ENCODE measurements around the gene FOXA3. TPM values are rescaled to one million over a fixed set of nuclear protein-coding genes. Genes with fewer than 3 reads are reported as not detected.

The FOXA3 gene
- total RNA-seq, 1 donor from 2014 or later: 0.68 TPM

DNA sequence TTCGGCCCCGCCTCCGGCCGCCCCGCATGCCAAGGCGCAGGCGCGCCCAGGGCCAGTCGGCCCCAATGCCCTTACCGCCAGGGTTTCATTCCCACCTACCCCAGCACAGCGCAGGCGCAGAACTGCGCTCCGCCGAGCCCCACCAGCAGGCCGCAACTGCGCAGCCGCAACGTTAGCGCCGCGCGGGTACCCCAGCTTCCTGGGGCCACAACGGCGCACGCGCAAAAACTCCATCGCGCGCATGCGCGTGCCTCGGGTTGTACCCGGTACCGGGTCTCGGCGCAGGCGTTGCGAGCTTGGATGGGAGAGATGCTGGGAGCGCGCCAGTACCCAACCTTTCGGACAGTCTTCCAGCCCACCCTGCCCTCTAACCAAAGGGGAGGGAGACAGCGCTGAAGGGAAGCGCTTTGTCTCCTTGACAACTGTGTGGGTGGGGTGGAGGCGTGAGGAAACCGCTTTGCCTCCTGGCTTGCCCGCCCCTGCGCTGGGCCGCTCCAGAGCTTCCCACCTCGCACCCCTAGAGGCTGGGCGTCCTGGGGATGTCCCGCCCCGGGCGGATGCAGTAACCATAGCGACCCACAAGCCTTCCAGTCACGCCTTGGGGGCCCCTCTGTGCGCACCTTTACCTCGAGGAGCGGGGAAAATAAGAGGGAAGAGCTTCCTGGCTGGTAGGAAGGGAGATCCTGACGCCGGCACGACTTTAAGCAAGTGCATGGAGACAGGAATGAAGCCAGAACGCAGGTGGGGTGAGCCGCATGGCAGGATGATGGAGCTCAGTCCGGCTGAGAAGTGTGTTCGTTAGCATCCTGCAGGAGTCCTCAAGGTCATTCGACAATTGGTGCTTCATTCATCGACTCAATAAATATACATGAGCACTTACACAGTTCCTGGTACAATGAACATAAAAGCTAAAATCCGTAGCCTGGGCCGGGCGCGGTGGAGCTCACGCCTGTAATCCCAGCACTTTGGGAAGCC, 38.8 kb downstream of the FOXA3 start:
- Histone ChIP-seq H3K36me3 (peaks cover 27% of the 10 kb centered on the region), H3K27ac (peak overlapping the region; percentile 74), H3K9me3 (no peaks in the 10 kb centered on the region), H3K27me3 (ENCODE audit: low read depth) (no peaks in the 10 kb centered on the region), H3K4me3 (peak overlapping the region; percentile 85), H3K4me1 (peaks cover 19% of the 10 kb centered on the region)
- TF ChIP-seq CTCF (IDR thresholded peaks at IDR 0.05): no peak
- DNase-seq (peak; percentile 99), ATAC-seq (peak; percentile 97 to 98)
- intact Hi-C loops (cut with DNase I): no loop called here

DNA sequence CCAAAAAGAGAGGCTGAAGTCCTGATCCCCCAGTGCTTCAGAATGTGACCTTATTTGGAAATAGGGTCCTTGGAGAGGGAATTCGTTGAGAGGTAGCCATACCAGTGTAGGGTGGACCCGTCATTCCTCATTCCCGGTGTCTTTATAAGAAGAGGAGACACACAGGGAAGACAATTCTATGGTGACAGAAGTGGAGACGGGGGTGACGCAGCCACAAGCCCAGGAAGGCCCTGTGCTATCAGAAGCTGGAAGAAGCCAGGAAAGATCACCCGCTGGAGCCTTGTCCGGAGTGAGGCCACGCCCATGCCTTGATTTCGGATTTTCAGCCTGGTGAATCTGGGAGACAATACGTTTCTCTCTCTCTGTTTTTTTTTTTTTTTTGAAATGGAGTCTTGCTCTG, 40.9 kb downstream of the FOXA3 start:
- H3K9me3 ChIP-seq: no peaks in the 10 kb centered on the region
- H3K4me3 ChIP-seq: no peak overlapping the region
- intact Hi-C loops (cut with DNase I): no loop called here
- no peak overlapping the region for H3K27ac ChIP-seq
- no peak for ATAC-seq
- peaks cover 19% of the 10 kb centered on the region for H3K4me1 ChIP-seq
- no peak for TF ChIP-seq CTCF (IDR thresholded peaks at IDR 0.05)
- H3K27me3 ChIP-seq (ENCODE audit: low read depth): no peaks in the 10 kb centered on the region
- peaks cover 7% of the 10 kb centered on the region for H3K36me3 ChIP-seq
- DNase-seq: no peak

DNA sequence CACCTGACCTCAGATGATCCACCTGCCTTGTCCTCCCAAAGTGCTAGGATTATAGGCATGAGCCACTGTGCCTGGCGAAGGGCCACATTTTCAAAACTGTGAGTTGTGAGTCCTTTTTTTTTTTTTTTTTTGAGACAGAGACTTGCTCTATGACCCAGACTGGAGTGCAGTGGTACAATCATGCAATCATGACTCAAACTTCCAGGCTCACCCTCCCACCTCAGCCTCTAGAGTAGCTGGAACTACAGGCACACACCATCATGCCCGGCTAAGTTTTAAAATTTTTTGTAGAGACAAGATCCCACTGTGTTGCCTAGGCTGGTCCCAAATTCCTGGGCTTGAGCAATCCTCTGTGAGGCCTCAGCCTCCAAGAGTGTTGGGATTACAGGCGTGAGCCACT, 42.1 kb downstream of the FOXA3 start:
- H3K27ac ChIP-seq: no peak overlapping the region
- no peaks in the 10 kb centered on the region for H3K27me3 ChIP-seq (ENCODE audit: low read depth)
- no peak for DNase-seq
- no peak overlapping the region for H3K4me3 ChIP-seq
- no peak for TF ChIP-seq CTCF (IDR thresholded peaks at IDR 0.05)
- ATAC-seq: no peak
- peaks cover 11% of the 10 kb centered on the region for H3K4me1 ChIP-seq
- intact Hi-C loops (cut with DNase I): no loop called here
- no peaks in the 10 kb centered on the region for H3K9me3 ChIP-seq
- H3K36me3 ChIP-seq: no peaks in the 10 kb centered on the region

GRCh38 chr19:45908956-45909355, 44.8 kb downstream of the FOXA3 start:
- Histone ChIP-seq H3K36me3 (no peaks in the 10 kb centered on the region), H3K9me3 (no peaks in the 10 kb centered on the region), H3K4me1 (no peaks in the 10 kb centered on the region), H3K4me3 (no peak overlapping the region), H3K27me3 (ENCODE audit: low read depth) (peaks cover 7% of the 10 kb centered on the region), H3K27ac (no peak overlapping the region)
- intact Hi-C loops (cut with DNase I): no loop called here
- no peak for ATAC-seq
- DNase-seq: no peak
- no peak for TF ChIP-seq CTCF (IDR thresholded peaks at IDR 0.05)

- no peak overlapping the region for H3K27ac ChIP-seq
- ATAC-seq (no peak), DNase-seq (no peak)
- intact Hi-C loops (cut with DNase I): no loop called here
- peaks cover 7% of the 10 kb centered on the region for H3K27me3 ChIP-seq (ENCODE audit: low read depth)
- no peaks in the 10 kb centered on the region for H3K9me3 ChIP-seq
- H3K36me3 ChIP-seq: no peaks in the 10 kb centered on the region
- no peaks in the 10 kb centered on the region for H3K4me1 ChIP-seq
- no peak overlapping the region for H3K4me3 ChIP-seq
- TF ChIP-seq CTCF (IDR thresholded peaks at IDR 0.05): no peak
These were observed 47.2 kb downstream of the FOXA3 start for GRCh38 chr19:45911291-45911690.

Data from lower lobe of right lung (tissue), 2 donors.